Liver (tissue), 9 donors: Measurements from ENCODE around the gene SKIL. TPM values are rescaled to one million over a fixed set of nuclear protein-coding genes. Genes with fewer than 3 reads are reported as not detected.

ENCODE experiments used
- DNase-seq: peaks from one replicate; pipeline ENCODE4 v3.0.0-alpha.2; 2017; ENCODE audit warnings: low spot score
- H3K27ac ChIP-seq, 2 donors: one replicate each; pipeline ENCODE4 v1.7.0; 2013; ENCODE audit warnings: inconsistent platforms in 2 of 2, low read length in 2 of 2, control low read depth in 1 of 2, low read depth in 1 of 2, mild to moderate bottlenecking in 1 of 2
- H3K27me3 ChIP-seq, 4 donors: one replicate each; pipeline versions ENCODE4 v1.6.1 to v1.7.0; 2013; ENCODE audit warnings: low read length in 3 of 4, inconsistent platforms in 1 of 4, mild to moderate bottlenecking in 1 of 4, moderate library complexity in 1 of 4; ENCODE audit not compliant: control insufficient read depth in 4 of 4, insufficient read depth in 4 of 4
- H3K36me3 ChIP-seq, 4 donors: one replicate each; pipeline versions ENCODE4 v1.6.1 to v1.7.0; 2013; ENCODE audit warnings: low read length in 3 of 4, mild to moderate bottlenecking in 3 of 4, low read depth in 1 of 4, moderate library complexity in 1 of 4; ENCODE audit not compliant: control insufficient read depth in 4 of 4, insufficient read depth in 3 of 4
- H3K4me1 ChIP-seq, 4 donors: one replicate each; pipeline versions ENCODE4 v1.6.1 to v1.7.0; 2013; ENCODE audit warnings: low read length in 3 of 4, mild to moderate bottlenecking in 3 of 4, moderate library complexity in 1 of 4; ENCODE audit not compliant: control insufficient read depth in 4 of 4, insufficient read depth in 4 of 4
- H3K4me3 ChIP-seq, 3 donors: one replicate each; pipeline versions ENCODE4 v1.6.1 to v1.7.0; 2013; ENCODE audit warnings: low read length in 3 of 3, control low read depth in 1 of 3, low read depth in 1 of 3, mild to moderate bottlenecking in 1 of 3
- H3K9ac ChIP-seq, 2 donors: one replicate each; pipeline ENCODE4 v1.7.0; 2013; ENCODE audit warnings: low read length in 2 of 2, mild to moderate bottlenecking in 2 of 2, moderate library complexity in 2 of 2, control low read depth in 1 of 2, low read depth in 1 of 2
- H3K9me3 ChIP-seq, 4 donors: one replicate each; pipeline versions ENCODE4 v1.6.1 to v1.7.0; 2013; ENCODE audit warnings: low read length in 3 of 4; ENCODE audit not compliant: control insufficient read depth in 4 of 4
- EGR1 ChIP-seq, 2 donors: IDR thresholded peaks; 2 replicates each; pipeline ENCODE4 v1.6.1; 2016 to 2018; ENCODE audit warnings: antibody characterized with exemption in 2 of 2, low read depth in 2 of 2
- FOXA2 ChIP-seq: IDR thresholded peaks from 2 replicates; pipeline ENCODE4 v1.6.1; 2016; ENCODE audit warnings: antibody characterized with exemption
- GABPA ChIP-seq, 2 donors: IDR thresholded peaks in 1 of 2; conservative IDR thresholded peaks in 1 of 2; 2 replicates each; pipeline ENCODE4 v1.6.1; 2016; ENCODE audit warnings: antibody characterized with exemption in 2 of 2, mild to moderate bottlenecking in 1 of 2, moderate library complexity in 1 of 2
- HNF4A ChIP-seq, 2 donors: conservative IDR thresholded peaks; 2 replicates each; pipeline ENCODE4 v1.6.1; 2016; ENCODE audit warnings: antibody characterized with exemption in 2 of 2, mild to moderate bottlenecking in 2 of 2
- HNF4G ChIP-seq: IDR thresholded peaks from 2 replicates; pipeline ENCODE4 v1.6.1; 2016; ENCODE audit warnings: antibody characterized with exemption
- JUND ChIP-seq, 2 donors: IDR thresholded peaks; 2 replicates each; pipeline ENCODE4 v1.6.1; 2016; ENCODE audit warnings: antibody characterized with exemption in 2 of 2
- NR2F2 ChIP-seq: IDR thresholded peaks from 2 replicates; pipeline ENCODE4 v1.6.1; 2016; ENCODE audit warnings: antibody characterized with exemption
- RXRA ChIP-seq, 2 donors: IDR thresholded peaks; 2 replicates each; pipeline ENCODE4 v1.6.1; 2017 to 2018; ENCODE audit warnings: antibody characterized with exemption in 2 of 2, mild to moderate bottlenecking in 1 of 2
- SP1 ChIP-seq: IDR thresholded peaks from 2 replicates; pipeline ENCODE4 v1.6.1; 2018; ENCODE audit warnings: antibody characterized with exemption, mild to moderate bottlenecking
- YY1 ChIP-seq: IDR thresholded peaks from 2 replicates; pipeline ENCODE4 v1.6.1; 2016; ENCODE audit warnings: antibody characterized with exemption, mild to moderate bottlenecking
- WGBS: extraction: QIAGEN DNeasy Blood & Tissue Kit; methylation state at CpG from one replicate; pipeline ENCODE4 v1.1.7; 2013; 5-methylcytosine and 5-hydroxymethylcytosine counted together
- polyA plus RNA-seq, 2 donors: library from polyadenylated mRNA; stranded (reverse) in 1 of 2; unstranded in 1 of 2; fragments of 200-250 nt in 1 of 2; fragments of >200 nt in 1 of 2; fragmentation: Nextera tagmentation in 1 of 2; extraction: Ambion mirVana in 1 of 2; gene quantifications; one replicate each; pipeline versions ENCODE4 v1.2.1 to v1.2.3, GENCODE V29; 2013 to 2015
- total RNA-seq, 2 donors: library from RNA; depleted of rRNA; stranded (reverse); fragments of >200 nt; gene quantifications; one replicate each; pipeline ENCODE4 v1.2.3, GENCODE V29; 2014
- TF ChIP-seq, protein P1 (sequence below): IDR thresholded peaks from 2 replicates; pipeline ENCODE4 v1.6.1; 2016; ENCODE audit warnings: antibody characterized with exemption
- TF ChIP-seq, protein P2 (sequence below): IDR thresholded peaks from 2 replicates; pipeline ENCODE4 v1.6.1; 2016; ENCODE audit warnings: antibody characterized with exemption
- TF ChIP-seq, protein P3 (sequence below): fragments of 150-350 bp; IDR thresholded peaks from 2 replicates; pipeline ENCODE4 v1.5.1; 2017; ENCODE audit warnings: improper control_type of control experiment, low read depth, low read length; ENCODE audit not compliant: missing input control
- TF ChIP-seq, protein P4 (sequence below): IDR thresholded peaks from 2 replicates; pipeline ENCODE4 v1.6.1; 2016; ENCODE audit warnings: antibody characterized with exemption, mild to moderate bottlenecking
- donor health status: healthy.
- donor health status: healthy.
- donor health status: healthy.
- donor health status: healthy.
- donor health status: healthy.

Gene SKIL
- total and polyA plus RNA-seq, 4 donors, result 2.5 to 43.2 (median 14.2) TPM

DNA sequence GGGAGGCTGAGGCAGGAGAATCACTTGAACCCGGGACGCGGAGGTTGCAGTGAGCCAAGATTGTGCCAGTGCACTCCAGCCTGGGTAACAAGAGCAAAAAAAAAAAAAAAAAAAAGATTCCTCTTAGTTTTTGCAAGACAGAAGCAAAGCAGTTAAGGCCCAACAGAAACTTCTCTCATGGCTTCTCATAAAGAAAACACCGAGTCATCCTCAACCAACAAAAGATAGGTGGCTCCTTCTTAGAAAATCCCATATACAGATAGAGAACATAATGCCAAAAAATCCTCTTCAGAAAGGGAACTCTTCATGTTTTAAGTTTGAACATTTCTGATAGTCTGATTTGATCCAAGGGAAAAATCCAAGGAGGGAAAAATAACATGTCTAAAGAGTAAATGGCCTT lies 12.5 kb upstream of the SKIL start (continued):
- TF ChIP-seq, protein P1, sequence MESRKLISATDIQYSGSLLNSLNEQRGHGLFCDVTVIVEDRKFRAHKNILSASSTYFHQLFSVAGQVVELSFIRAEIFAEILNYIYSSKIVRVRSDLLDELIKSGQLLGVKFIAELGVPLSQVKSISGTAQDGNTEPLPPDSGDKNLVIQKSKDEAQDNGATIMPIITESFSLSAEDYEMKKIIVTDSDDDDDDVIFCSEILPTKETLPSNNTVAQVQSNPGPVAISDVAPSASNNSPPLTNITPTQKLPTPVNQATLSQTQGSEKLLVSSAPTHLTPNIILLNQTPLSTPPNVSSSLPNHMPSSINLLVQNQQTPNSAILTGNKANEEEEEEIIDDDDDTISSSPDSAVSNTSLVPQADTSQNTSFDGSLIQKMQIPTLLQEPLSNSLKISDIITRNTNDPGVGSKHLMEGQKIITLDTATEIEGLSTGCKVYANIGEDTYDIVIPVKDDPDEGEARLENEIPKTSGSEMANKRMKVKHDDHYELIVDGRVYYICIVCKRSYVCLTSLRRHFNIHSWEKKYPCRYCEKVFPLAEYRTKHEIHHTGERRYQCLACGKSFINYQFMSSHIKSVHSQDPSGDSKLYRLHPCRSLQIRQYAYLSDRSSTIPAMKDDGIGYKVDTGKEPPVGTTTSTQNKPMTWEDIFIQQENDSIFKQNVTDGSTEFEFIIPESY, result no peak
- no peak for TF ChIP-seq SP1

DNA sequence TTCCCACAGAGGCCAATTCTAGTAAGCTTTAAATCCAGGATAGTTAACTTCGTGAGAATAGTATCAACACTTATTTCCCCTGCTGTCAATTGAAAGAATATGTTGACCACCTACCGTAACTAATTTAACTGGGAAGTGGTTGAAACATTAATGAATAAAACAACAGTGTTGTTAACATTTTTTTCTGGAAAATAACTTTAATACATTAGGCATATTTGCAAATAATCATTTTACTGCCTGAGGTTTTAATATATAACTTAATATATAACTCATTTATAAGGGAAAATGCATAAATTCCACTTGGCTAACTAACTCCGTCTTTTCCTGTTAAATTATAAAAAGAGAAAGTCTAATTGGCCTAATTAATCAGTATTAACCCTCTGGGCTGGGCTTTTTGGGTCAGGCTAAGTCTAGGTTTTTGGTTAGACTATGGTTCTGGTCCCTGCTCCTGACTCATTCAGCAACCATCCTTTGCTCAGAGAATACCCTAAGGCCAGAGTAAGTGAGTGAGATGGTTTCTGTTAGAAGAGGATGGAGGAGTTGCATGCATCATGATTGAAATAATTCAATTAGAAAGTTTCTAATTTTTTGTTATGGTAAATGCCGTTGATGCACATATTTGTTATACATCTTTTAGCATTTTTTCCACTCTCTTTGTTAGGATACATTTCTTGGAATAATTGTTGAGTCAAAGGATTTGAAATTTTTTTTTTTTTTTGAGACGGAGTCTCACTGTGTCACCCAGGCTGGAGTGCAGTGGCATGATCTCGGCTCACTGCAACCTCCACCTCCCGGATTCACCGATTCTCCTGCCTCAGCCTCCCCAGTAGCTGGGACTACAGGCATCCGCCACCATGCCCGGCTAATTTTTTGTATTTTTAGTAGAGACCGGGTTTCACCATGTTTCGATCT lies 10.8 kb upstream of the SKIL start:
- TF ChIP-seq HNF4G (no peak), NR2F2 (no peak), EGR1 (IDR thresholded peaks at IDR 0.05; ENCODE audit: low read depth in 2 of 2) (no peak), FOXA2 (no peak), JUND (IDR thresholded peaks at IDR 0.05) (no peak), RXRA (IDR thresholded peaks at IDR 0.05) (no peak), HNF4A (conservative IDR thresholded peaks at IDR 0.05) (no peak)
- TF ChIP-seq, protein P1, result no peak
- TF ChIP-seq, protein P2, sequence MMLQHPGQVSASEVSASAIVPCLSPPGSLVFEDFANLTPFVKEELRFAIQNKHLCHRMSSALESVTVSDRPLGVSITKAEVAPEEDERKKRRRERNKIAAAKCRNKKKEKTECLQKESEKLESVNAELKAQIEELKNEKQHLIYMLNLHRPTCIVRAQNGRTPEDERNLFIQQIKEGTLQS, result no peak
- no peaks in the 10 kb centered on the region for H3K27me3 ChIP-seq
- H3K9me3 ChIP-seq, result no peaks in the 10 kb centered on the region
- 97% methylated on average over 12 of the region's 12 CpGs for WGBS
- H3K27ac ChIP-seq, result no peak overlapping the region
- H3K36me3 ChIP-seq, result no peaks in the 10 kb centered on the region
- peaks cover 4 to 29% (median 25%) of the 10 kb centered on the region in 4 donors for H3K4me1 ChIP-seq
- H3K9ac ChIP-seq, result no peak overlapping the region
- H3K4me3 ChIP-seq, result no peak overlapping the region
- no peak for DNase-seq

DNA sequence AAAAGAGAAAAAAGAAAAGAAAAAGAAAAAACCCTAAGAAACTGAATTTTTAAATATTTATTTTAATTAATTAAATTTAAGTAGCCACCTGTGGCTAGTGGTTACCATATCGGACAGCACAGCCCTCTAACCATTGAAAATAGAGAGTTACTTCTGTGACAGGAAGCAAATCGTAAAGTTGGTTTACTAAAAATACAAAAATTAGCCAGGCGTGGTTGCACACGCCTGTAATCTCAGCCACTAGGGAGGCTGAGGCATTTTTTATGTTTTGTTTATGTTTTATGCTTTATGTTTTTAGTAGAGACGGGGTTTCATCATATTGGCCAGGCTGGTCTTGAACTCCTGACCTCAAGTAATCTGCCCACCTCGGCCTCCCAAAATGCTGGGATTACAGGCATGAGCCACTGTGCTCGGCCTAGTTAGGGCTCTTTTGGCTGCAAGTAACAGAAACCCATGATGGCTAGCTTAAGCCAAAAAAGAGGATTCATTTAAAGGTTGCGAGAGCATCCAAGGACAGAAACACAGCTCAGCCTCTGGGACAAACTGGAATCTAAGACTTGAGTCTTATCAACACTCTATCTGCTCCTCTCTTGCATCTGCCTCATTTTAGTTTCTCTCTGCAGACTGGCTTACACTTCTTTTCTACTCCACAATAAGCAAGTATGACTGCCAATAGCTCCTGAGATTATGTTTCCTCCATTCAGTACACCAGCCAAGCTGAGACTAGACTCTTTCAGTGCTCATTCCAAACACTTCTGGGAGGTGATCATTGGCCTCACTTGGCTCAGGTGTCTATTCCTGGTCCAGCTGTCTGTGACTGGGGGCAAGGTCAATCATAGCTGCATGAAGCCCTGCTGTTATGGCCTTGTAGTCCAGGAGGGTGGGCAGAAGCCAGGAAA lies 6.8 kb upstream of the SKIL start:
- Histone ChIP-seq H3K9me3 (no peaks in the 10 kb centered on the region), H3K4me1 (peaks cover 6 to 41% (median 32%) of the 10 kb centered on the region in 4 donors), H3K9ac (no peak overlapping the region), H3K27ac (no peak overlapping the region), H3K4me3 (no peak overlapping the region), H3K27me3 (no peaks in the 10 kb centered on the region), H3K36me3 (no peaks in the 10 kb centered on the region)
- TF ChIP-seq, protein P3, sequence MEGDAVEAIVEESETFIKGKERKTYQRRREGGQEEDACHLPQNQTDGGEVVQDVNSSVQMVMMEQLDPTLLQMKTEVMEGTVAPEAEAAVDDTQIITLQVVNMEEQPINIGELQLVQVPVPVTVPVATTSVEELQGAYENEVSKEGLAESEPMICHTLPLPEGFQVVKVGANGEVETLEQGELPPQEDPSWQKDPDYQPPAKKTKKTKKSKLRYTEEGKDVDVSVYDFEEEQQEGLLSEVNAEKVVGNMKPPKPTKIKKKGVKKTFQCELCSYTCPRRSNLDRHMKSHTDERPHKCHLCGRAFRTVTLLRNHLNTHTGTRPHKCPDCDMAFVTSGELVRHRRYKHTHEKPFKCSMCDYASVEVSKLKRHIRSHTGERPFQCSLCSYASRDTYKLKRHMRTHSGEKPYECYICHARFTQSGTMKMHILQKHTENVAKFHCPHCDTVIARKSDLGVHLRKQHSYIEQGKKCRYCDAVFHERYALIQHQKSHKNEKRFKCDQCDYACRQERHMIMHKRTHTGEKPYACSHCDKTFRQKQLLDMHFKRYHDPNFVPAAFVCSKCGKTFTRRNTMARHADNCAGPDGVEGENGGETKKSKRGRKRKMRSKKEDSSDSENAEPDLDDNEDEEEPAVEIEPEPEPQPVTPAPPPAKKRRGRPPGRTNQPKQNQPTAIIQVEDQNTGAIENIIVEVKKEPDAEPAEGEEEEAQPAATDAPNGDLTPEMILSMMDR, result no peak
- TF ChIP-seq RXRA (IDR thresholded peaks at IDR 0.05) (peak in 1 of 2 donors; percentile 35), HNF4G (no peak), HNF4A (conservative IDR thresholded peaks at IDR 0.05) (peak; percentile 40 to 52), YY1 (no peak), GABPA (IDR thresholded peaks at IDR 0.05 in 1 of 2, conservative IDR thresholded peaks at IDR 0.05 in 1 of 2) (no peak)
- TF ChIP-seq, protein P4, sequence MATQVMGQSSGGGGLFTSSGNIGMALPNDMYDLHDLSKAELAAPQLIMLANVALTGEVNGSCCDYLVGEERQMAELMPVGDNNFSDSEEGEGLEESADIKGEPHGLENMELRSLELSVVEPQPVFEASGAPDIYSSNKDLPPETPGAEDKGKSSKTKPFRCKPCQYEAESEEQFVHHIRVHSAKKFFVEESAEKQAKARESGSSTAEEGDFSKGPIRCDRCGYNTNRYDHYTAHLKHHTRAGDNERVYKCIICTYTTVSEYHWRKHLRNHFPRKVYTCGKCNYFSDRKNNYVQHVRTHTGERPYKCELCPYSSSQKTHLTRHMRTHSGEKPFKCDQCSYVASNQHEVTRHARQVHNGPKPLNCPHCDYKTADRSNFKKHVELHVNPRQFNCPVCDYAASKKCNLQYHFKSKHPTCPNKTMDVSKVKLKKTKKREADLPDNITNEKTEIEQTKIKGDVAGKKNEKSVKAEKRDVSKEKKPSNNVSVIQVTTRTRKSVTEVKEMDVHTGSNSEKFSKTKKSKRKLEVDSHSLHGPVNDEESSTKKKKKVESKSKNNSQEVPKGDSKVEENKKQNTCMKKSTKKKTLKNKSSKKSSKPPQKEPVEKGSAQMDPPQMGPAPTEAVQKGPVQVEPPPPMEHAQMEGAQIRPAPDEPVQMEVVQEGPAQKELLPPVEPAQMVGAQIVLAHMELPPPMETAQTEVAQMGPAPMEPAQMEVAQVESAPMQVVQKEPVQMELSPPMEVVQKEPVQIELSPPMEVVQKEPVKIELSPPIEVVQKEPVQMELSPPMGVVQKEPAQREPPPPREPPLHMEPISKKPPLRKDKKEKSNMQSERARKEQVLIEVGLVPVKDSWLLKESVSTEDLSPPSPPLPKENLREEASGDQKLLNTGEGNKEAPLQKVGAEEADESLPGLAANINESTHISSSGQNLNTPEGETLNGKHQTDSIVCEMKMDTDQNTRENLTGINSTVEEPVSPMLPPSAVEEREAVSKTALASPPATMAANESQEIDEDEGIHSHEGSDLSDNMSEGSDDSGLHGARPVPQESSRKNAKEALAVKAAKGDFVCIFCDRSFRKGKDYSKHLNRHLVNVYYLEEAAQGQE, result no peak
- no peak for DNase-seq
- 82% methylated on average over 8 of the region's 8 CpGs for WGBS
